Spleen (tissue), 7 donors: Measurements from ENCODE around the gene DTD1.

Experiments
- CTCF ChIP-seq, 11 experiments: fragments of 200-600 bp in 7 of 11; fragments of 450-650 bp in 4 of 11; sonication (generic) in 4 of 11; IDR thresholded peaks in 8 of 11; conservative IDR thresholded peaks in 3 of 11; 1 replicate in 7 of 11; 2 replicates in 4 of 11; pipeline versions ENCODE4 v1.4.0 to v1.8.0; 2016 to 2021; ENCODE audit warnings: antibody characterized with exemption in 11 of 11, inconsistent platforms in 4 of 11, mild to moderate bottlenecking in 1 of 11
- POLR2A ChIP-seq, 3 donors: fragments of 450-650 bp; IDR thresholded peaks; one replicate each; pipeline ENCODE4 v1.5.1; 2017; ENCODE audit warnings: antibody characterized with exemption in 3 of 3, mild to moderate bottlenecking in 1 of 3
- donor health status: DM: no; HTN: no; CAD: no; lungs with moderate emphysema.
- donor health status: DM: no; HTN: no; CAD: no.
- donor health status: DM: no; HTN: no; CAD: no.

GRCh38 chr20:18671203-18671710 is 83.4 kb downstream of the DTD1 start:
- no peak for TF ChIP-seq POLR2A (IDR thresholded peaks at IDR 0.05)
- TF ChIP-seq CTCF (IDR thresholded peaks at IDR 0.05 in 8 of 11, conservative IDR thresholded peaks at IDR 0.05 in 3 of 11): no peak
